ENCODE measurements around the gene CEP192.

CEP192 gene

GRCh38 chr18:13136904-13137669, 145.9 kb downstream of the CEP192 start:
- 0% methylated on average over 72 of the region's 74 CpGs for WGBS (ENCODE audit: insufficient coverage)
- no peaks in the 10 kb centered on the region for H3K27me3 ChIP-seq (replicated peaks in 2 of 5; ENCODE audit: control insufficient read depth in 4 of 5, insufficient read depth in 5 of 5, low read length in 4 of 5)
- H3K4me1 ChIP-seq (ENCODE audit: control extremely low read depth in 1 of 4, control insufficient read depth in 4 of 4, insufficient read depth in 4 of 4, low read length in 3 of 4) = peaks cover 4 to 31% (median 28%) of the 10 kb centered on the region in 4 experiments
- peak overlapping the region; percentile 66 to 92 (median 84) for H3K4me3 ChIP-seq (ENCODE audit: control insufficient read depth in 1 of 7, extremely low read depth in 1 of 7, insufficient read depth in 4 of 7, low read depth in 2 of 7, low read length in 6 of 7)
- CTCF ChIA-PET = interaction anchor here (0.9 to 1.7 kb wide), 4 partner anchors 10 to 24 kb away, joined by 3 to 4 read pairs (median 3); no protein-coding TSS in a partner anchor
- H3K27ac ChIP-seq (ENCODE audit: insufficient read depth in 1 of 2, low read depth in 1 of 2, low read length in 2 of 2, poor library complexity in 1 of 2, severe bottlenecking in 2 of 2) = peak overlapping the region; percentile 35 to 71
- H3K36me3 ChIP-seq (ENCODE audit: control insufficient read depth in 4 of 4, insufficient read depth in 4 of 4, low read length in 3 of 4) = no peaks in the 10 kb centered on the region
- peak; percentile 41 to 71 (median 61) for DNase-seq
- POLR2A ChIA-PET = interaction anchor here (0.8 kb wide), 1 partner anchor 189 kb away, joined by 3 read pairs; no protein-coding TSS in a partner anchor
- H3K9me3 ChIP-seq (ENCODE audit: control extremely low read depth in 1 of 5, control insufficient read depth in 4 of 5, insufficient read depth in 2 of 5, low read depth in 1 of 5, low read length in 4 of 5) = no peaks in the 10 kb centered on the region

- H3K27ac ChIP-seq (ENCODE audit: insufficient read depth in 1 of 2, low read depth in 1 of 2, low read length in 2 of 2, poor library complexity in 1 of 2, severe bottlenecking in 2 of 2) = peak overlapping the region; percentile 35 to 71
- H3K36me3 ChIP-seq (ENCODE audit: control insufficient read depth in 4 of 4, insufficient read depth in 4 of 4, low read length in 3 of 4) = no peaks in the 10 kb centered on the region
- H3K9me3 ChIP-seq (ENCODE audit: control extremely low read depth in 1 of 5, control insufficient read depth in 4 of 5, insufficient read depth in 2 of 5, low read depth in 1 of 5, low read length in 4 of 5) = no peaks in the 10 kb centered on the region
- ChIA-PET CTCF (interaction anchor here (1.0 to 1.3 kb wide), 2 partner anchors 21 to 23 kb away, joined by 3 read pairs; no protein-coding TSS in a partner anchor), POLR2A (interaction anchor here (0.8 kb wide), 1 partner anchor 189 kb away, joined by 3 read pairs; no protein-coding TSS in a partner anchor)
- 8% methylated on average over 22 of the region's 22 CpGs for WGBS (ENCODE audit: insufficient coverage)
- peak overlapping the region; percentile 66 to 92 (median 84) for H3K4me3 ChIP-seq (ENCODE audit: control insufficient read depth in 1 of 7, extremely low read depth in 1 of 7, insufficient read depth in 4 of 7, low read depth in 2 of 7, low read length in 6 of 7)
- H3K27me3 ChIP-seq (replicated peaks in 2 of 5; ENCODE audit: control insufficient read depth in 4 of 5, insufficient read depth in 5 of 5, low read length in 4 of 5) = no peaks in the 10 kb centered on the region
- peaks cover 4 to 31% (median 28%) of the 10 kb centered on the region in 4 experiments for H3K4me1 ChIP-seq (ENCODE audit: control extremely low read depth in 1 of 4, control insufficient read depth in 4 of 4, insufficient read depth in 4 of 4, low read length in 3 of 4)
- DNase-seq = peak; percentile 92 to 97 (median 96)
Measured at GRCh38 chr18:13137670-13138419, 146.7 kb downstream of the CEP192 start.

GRCh38 chr18:13138420-13139139, 147.4 kb downstream of the CEP192 start:
- no peak for DNase-seq
- Histone ChIP-seq H3K4me1 (ENCODE audit: control extremely low read depth in 1 of 4, control insufficient read depth in 4 of 4, insufficient read depth in 4 of 4, low read length in 3 of 4) (peaks cover 4 to 31% (median 28%) of the 10 kb centered on the region in 4 experiments), H3K9me3 (ENCODE audit: control extremely low read depth in 1 of 5, control insufficient read depth in 4 of 5, insufficient read depth in 2 of 5, low read depth in 1 of 5, low read length in 4 of 5) (peaks cover 0 to 5% (median 3%) of the 10 kb centered on the region in 5 experiments), H3K27me3 (replicated peaks in 2 of 5; ENCODE audit: control insufficient read depth in 4 of 5, insufficient read depth in 5 of 5, low read length in 4 of 5) (no peaks in the 10 kb centered on the region), H3K36me3 (ENCODE audit: control insufficient read depth in 4 of 4, insufficient read depth in 4 of 4, low read length in 3 of 4) (no peaks in the 10 kb centered on the region), H3K27ac (ENCODE audit: insufficient read depth in 1 of 2, low read depth in 1 of 2, low read length in 2 of 2, poor library complexity in 1 of 2, severe bottlenecking in 2 of 2) (peak overlapping the region in 1 of 2 experiments; percentile 71), H3K4me3 (ENCODE audit: control insufficient read depth in 1 of 7, extremely low read depth in 1 of 7, insufficient read depth in 4 of 7, low read depth in 2 of 7, low read length in 6 of 7) (peak overlapping the region in 5 of 7 experiments; percentile 66 to 89 (median 84))
- WGBS (ENCODE audit: insufficient coverage) = 91% methylated on average over 17 of the region's 21 CpGs
- ChIA-PET POLR2A (no interaction called here), CTCF (interaction anchor here (1.0 kb wide), 1 partner anchor 13 kb away, joined by 4 read pairs; no protein-coding TSS in a partner anchor)

- Histone ChIP-seq H3K27ac (ENCODE audit: insufficient read depth in 1 of 2, low read depth in 1 of 2, low read length in 2 of 2, poor library complexity in 1 of 2, severe bottlenecking in 2 of 2) (no peak overlapping the region), H3K36me3 (ENCODE audit: control insufficient read depth in 4 of 4, insufficient read depth in 4 of 4, low read length in 3 of 4) (no peaks in the 10 kb centered on the region), H3K27me3 (replicated peaks in 2 of 5; ENCODE audit: control insufficient read depth in 4 of 5, insufficient read depth in 5 of 5, low read length in 4 of 5) (no peaks in the 10 kb centered on the region), H3K9me3 (ENCODE audit: control extremely low read depth in 1 of 5, control insufficient read depth in 4 of 5, insufficient read depth in 2 of 5, low read depth in 1 of 5, low read length in 4 of 5) (peaks cover 1 to 14% (median 11%) of the 10 kb centered on the region in 5 experiments), H3K4me1 (ENCODE audit: control extremely low read depth in 1 of 4, control insufficient read depth in 4 of 4, insufficient read depth in 4 of 4, low read length in 3 of 4) (peaks cover 4 to 31% (median 28%) of the 10 kb centered on the region in 4 experiments), H3K4me3 (ENCODE audit: control insufficient read depth in 1 of 7, extremely low read depth in 1 of 7, insufficient read depth in 4 of 7, low read depth in 2 of 7, low read length in 6 of 7) (no peak overlapping the region)
- WGBS (ENCODE audit: insufficient coverage) = 92% methylated on average over 9 of the region's 12 CpGs
- ChIA-PET CTCF (interaction anchor here (1.2 to 1.6 kb wide), 2 partner anchors 20 to 34 kb away, joined by 3 to 5 read pairs; no protein-coding TSS in a partner anchor), POLR2A (no interaction called here)
- no peak for DNase-seq
Measured at GRCh38 chr18:13139885-13140450, 148.8 kb downstream of the CEP192 start.

GRCh38 chr18:13141209-13141608, 150.0 kb downstream of the CEP192 start:
- no peak overlapping the region for H3K4me3 ChIP-seq (ENCODE audit: control insufficient read depth in 1 of 7, extremely low read depth in 1 of 7, insufficient read depth in 4 of 7, low read depth in 2 of 7, low read length in 6 of 7)
- 78% methylated on average over 5 of the region's 6 CpGs for WGBS (ENCODE audit: insufficient coverage)

GRCh38 chr18:13145636-13146190, 154.6 kb downstream of the CEP192 start:
- ChIA-PET POLR2A (no interaction called here), CTCF (interaction anchor here (1.3 kb wide), 1 partner anchor 150 kb away, joined by 3 read pairs; no protein-coding TSS in a partner anchor)
- no peaks in the 10 kb centered on the region for H3K27me3 ChIP-seq (replicated peaks in 2 of 5; ENCODE audit: control insufficient read depth in 4 of 5, insufficient read depth in 5 of 5, low read length in 4 of 5)
- H3K36me3 ChIP-seq (ENCODE audit: control insufficient read depth in 4 of 4, insufficient read depth in 4 of 4, low read length in 3 of 4) = no peaks in the 10 kb centered on the region
- peaks cover 0 to 3% (median 0%) of the 10 kb centered on the region in 4 experiments for H3K4me1 ChIP-seq (ENCODE audit: control extremely low read depth in 1 of 4, control insufficient read depth in 4 of 4, insufficient read depth in 4 of 4, low read length in 3 of 4)
- WGBS (ENCODE audit: insufficient coverage) = 91% methylated on average over 3 of the region's 4 CpGs
- DNase-seq = no peak
- peaks cover 1 to 14% (median 11%) of the 10 kb centered on the region in 5 experiments for H3K9me3 ChIP-seq (ENCODE audit: control extremely low read depth in 1 of 5, control insufficient read depth in 4 of 5, insufficient read depth in 2 of 5, low read depth in 1 of 5, low read length in 4 of 5)
- H3K4me3 ChIP-seq (ENCODE audit: control insufficient read depth in 1 of 7, extremely low read depth in 1 of 7, insufficient read depth in 4 of 7, low read depth in 2 of 7, low read length in 6 of 7) = no peak overlapping the region
- no peak overlapping the region for H3K27ac ChIP-seq (ENCODE audit: insufficient read depth in 1 of 2, low read depth in 1 of 2, low read length in 2 of 2, poor library complexity in 1 of 2, severe bottlenecking in 2 of 2)

More at GRCh38 chr18:13141209-13141608, 150.0 kb downstream of the CEP192 start:
- Histone ChIP-seq H3K27me3 (replicated peaks in 2 of 5; ENCODE audit: control insufficient read depth in 4 of 5, insufficient read depth in 5 of 5, low read length in 4 of 5) (no peaks in the 10 kb centered on the region), H3K36me3 (ENCODE audit: control insufficient read depth in 4 of 4, insufficient read depth in 4 of 4, low read length in 3 of 4) (no peaks in the 10 kb centered on the region), H3K9me3 (ENCODE audit: control extremely low read depth in 1 of 5, control insufficient read depth in 4 of 5, insufficient read depth in 2 of 5, low read depth in 1 of 5, low read length in 4 of 5) (peaks cover 1 to 14% (median 11%) of the 10 kb centered on the region in 5 experiments), H3K27ac (ENCODE audit: insufficient read depth in 1 of 2, low read depth in 1 of 2, low read length in 2 of 2, poor library complexity in 1 of 2, severe bottlenecking in 2 of 2) (no peak overlapping the region), H3K4me1 (ENCODE audit: control extremely low read depth in 1 of 4, control insufficient read depth in 4 of 4, insufficient read depth in 4 of 4, low read length in 3 of 4) (peaks cover 4 to 28% (median 18%) of the 10 kb centered on the region in 4 experiments)
- POLR2A ChIA-PET = no interaction called here
- CTCF ChIA-PET = interaction anchor here (1.2 kb wide), 1 partner anchor 18 kb away, joined by 3 read pairs; no protein-coding TSS in a partner anchor
- peak in 2 of 3 donors; percentile 31 to 46 for DNase-seq
